IMR-90 (cell line): ENCODE data around the gene FGF7.

Experiments used
- BHLHE40 ChIP-seq: fragments of 150-350 bp; IDR thresholded peaks from 2 replicates; pipeline ENCODE4 v1.6.1; 2016; ENCODE audit warnings: mild to moderate bottlenecking, low read depth, low read length
- RAD21 ChIP-seq: IDR thresholded peaks from 2 replicates; pipeline ENCODE4 v1.6.1; 2012; ENCODE audit warnings: low read length, improper control_type of control experiment
- SMC3 ChIP-seq: fragments of 150-350 bp; IDR thresholded peaks from 2 replicates; pipeline ENCODE4 v1.6.1; 2016; ENCODE audit warnings: low read depth, mild to moderate bottlenecking, antibody characterized with exemption, low read length, moderate library complexity
- TF ChIP-seq, protein P1 (sequence below): conservative IDR thresholded peaks from 2 replicates; pipeline ENCODE4 v1.5.1; 2012; ENCODE audit warnings: mild to moderate bottlenecking, low read depth, low read length, improper control_type of control experiment

GRCh38 chr15:49528289-49528688 is 105.2 kb downstream of the FGF7 start:
- TF ChIP-seq, protein P1, sequence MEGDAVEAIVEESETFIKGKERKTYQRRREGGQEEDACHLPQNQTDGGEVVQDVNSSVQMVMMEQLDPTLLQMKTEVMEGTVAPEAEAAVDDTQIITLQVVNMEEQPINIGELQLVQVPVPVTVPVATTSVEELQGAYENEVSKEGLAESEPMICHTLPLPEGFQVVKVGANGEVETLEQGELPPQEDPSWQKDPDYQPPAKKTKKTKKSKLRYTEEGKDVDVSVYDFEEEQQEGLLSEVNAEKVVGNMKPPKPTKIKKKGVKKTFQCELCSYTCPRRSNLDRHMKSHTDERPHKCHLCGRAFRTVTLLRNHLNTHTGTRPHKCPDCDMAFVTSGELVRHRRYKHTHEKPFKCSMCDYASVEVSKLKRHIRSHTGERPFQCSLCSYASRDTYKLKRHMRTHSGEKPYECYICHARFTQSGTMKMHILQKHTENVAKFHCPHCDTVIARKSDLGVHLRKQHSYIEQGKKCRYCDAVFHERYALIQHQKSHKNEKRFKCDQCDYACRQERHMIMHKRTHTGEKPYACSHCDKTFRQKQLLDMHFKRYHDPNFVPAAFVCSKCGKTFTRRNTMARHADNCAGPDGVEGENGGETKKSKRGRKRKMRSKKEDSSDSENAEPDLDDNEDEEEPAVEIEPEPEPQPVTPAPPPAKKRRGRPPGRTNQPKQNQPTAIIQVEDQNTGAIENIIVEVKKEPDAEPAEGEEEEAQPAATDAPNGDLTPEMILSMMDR: no peak
- no peak for TF ChIP-seq BHLHE40
- TF ChIP-seq SMC3: no peak
- no peak for TF ChIP-seq RAD21
